Spinal cord (tissue), 10 donors: Measurements from ENCODE around the gene RBPJ. TPM values are rescaled to one million over a fixed set of nuclear protein-coding genes. Genes with fewer than 3 reads are reported as not detected.

ENCODE experiments used
- DNase-seq, 6 donors: peaks; one replicate each; pipeline versions ENCODE4 v3.0.0 to v3.0.0-alpha.2; 2013 to 2015; ENCODE audit warnings: low spot score in 6 of 6, low read depth in 4 of 6
- H3K27ac ChIP-seq: one replicate; pipeline ENCODE4 v1.5.1; 2013; ENCODE audit warnings: low read depth, low read length, control low read depth
- H3K27me3 ChIP-seq: one replicate; pipeline ENCODE4 v1.6.1; 2013; ENCODE audit warnings: low read length; ENCODE audit not compliant: control insufficient read depth, insufficient read depth
- H3K36me3 ChIP-seq: one replicate; pipeline ENCODE4 v1.6.1; 2013; ENCODE audit warnings: low read length; ENCODE audit not compliant: control insufficient read depth, insufficient read depth
- H3K4me1 ChIP-seq: one replicate; pipeline ENCODE4 v1.6.1; 2013; ENCODE audit warnings: low read length; ENCODE audit not compliant: control insufficient read depth, insufficient read depth
- H3K4me3 ChIP-seq: one replicate; pipeline ENCODE4 v1.5.1; 2013; ENCODE audit warnings: low read depth, low read length, control low read depth
- H3K9me3 ChIP-seq: one replicate; pipeline ENCODE4 v1.6.1; 2013; ENCODE audit warnings: low read length; ENCODE audit not compliant: control insufficient read depth, insufficient read depth
- WGBS: methylation state at CpG from one replicate; pipeline ENCODE4 v1.1.5; 2013; ENCODE audit warnings: missing lambda C conversion rate; ENCODE audit not compliant: insufficient coverage; 5-methylcytosine and 5-hydroxymethylcytosine counted together
- polyA plus RNA-seq, 2 donors: library from polyadenylated mRNA; unstranded; fragments of 120-200 nt; gene quantifications; one replicate each; pipeline ENCODE4 v1.2.1, GENCODE V29; 2013; ENCODE audit not compliant: insufficient read length in 2 of 2
- total RNA-seq, 2 donors: library from RNA; depleted of rRNA in 1 of 2; stranded (reverse); fragments of 120-200 nt in 1 of 2; fragments of >200 nt in 1 of 2; gene quantifications; one replicate each; pipeline versions ENCODE4 v1.2.3 to v1.2.4, GENCODE V29; 2013 to 2014
- donor health status: healthy.

Gene RBPJ
- total and polyA plus RNA-seq, 4 donors = 79.7 to 122 (median 96.5) TPM

- H3K4me3 ChIP-seq = no peak overlapping the region
- no peaks in the 10 kb centered on the region for H3K9me3 ChIP-seq
- no peak overlapping the region for H3K27ac ChIP-seq
- WGBS = no CpG with 5 or more reads among the region's 3 CpGs
- H3K27me3 ChIP-seq = no peaks in the 10 kb centered on the region
- no peaks in the 10 kb centered on the region for H3K4me1 ChIP-seq
- no peaks in the 10 kb centered on the region for H3K36me3 ChIP-seq
- DNase-seq = peak in 1 of 6 donors; percentile 32
Observed at GRCh38 chr4:26424838-26425237, 104.0 kb downstream of the RBPJ start.

- WGBS = no CpG with 5 or more reads among the region's 1 CpG
- Histone ChIP-seq H3K36me3 (peaks cover 6% of the 10 kb centered on the region), H3K4me3 (no peak overlapping the region), H3K9me3 (no peaks in the 10 kb centered on the region), H3K27ac (no peak overlapping the region), H3K4me1 (no peaks in the 10 kb centered on the region), H3K27me3 (no peaks in the 10 kb centered on the region)
- no peak for DNase-seq
Observed at GRCh38 chr4:26425953-26426352, 105.1 kb downstream of the RBPJ start.

GRCh38 chr4:26426892-26427291 is 106.1 kb downstream of the RBPJ start:
- Histone ChIP-seq H3K4me1 (no peaks in the 10 kb centered on the region), H3K27ac (no peak overlapping the region), H3K4me3 (no peak overlapping the region), H3K36me3 (peaks cover 6% of the 10 kb centered on the region), H3K27me3 (no peaks in the 10 kb centered on the region), H3K9me3 (no peaks in the 10 kb centered on the region)
- WGBS = 89% methylated on average over 4 of the region's 4 CpGs
- no peak for DNase-seq

GRCh38 chr4:26429910-26430309 is 109.1 kb downstream of the RBPJ start:
- H3K36me3 ChIP-seq = peaks cover 6% of the 10 kb centered on the region
- H3K9me3 ChIP-seq = no peaks in the 10 kb centered on the region
- no peaks in the 10 kb centered on the region for H3K4me1 ChIP-seq
- no peaks in the 10 kb centered on the region for H3K27me3 ChIP-seq
- WGBS = 100% methylated on average over 1 of the region's 4 CpGs
- H3K4me3 ChIP-seq = no peak overlapping the region
- DNase-seq = no peak
- no peak overlapping the region for H3K27ac ChIP-seq

GRCh38 chr4:26431461-26432180 is 110.8 kb downstream of the RBPJ start:
- H3K36me3 ChIP-seq = peaks cover 10% of the 10 kb centered on the region
- no peaks in the 10 kb centered on the region for H3K4me1 ChIP-seq
- DNase-seq = no peak
- WGBS = no CpG with 5 or more reads among the region's 2 CpGs
- no peaks in the 10 kb centered on the region for H3K9me3 ChIP-seq
- H3K27ac ChIP-seq = no peak overlapping the region
- H3K4me3 ChIP-seq = no peak overlapping the region
- no peaks in the 10 kb centered on the region for H3K27me3 ChIP-seq

GRCh38 chr4:26432419-26432818 is 111.6 kb downstream of the RBPJ start:
- Histone ChIP-seq H3K4me1 (no peaks in the 10 kb centered on the region), H3K4me3 (no peak overlapping the region), H3K27me3 (no peaks in the 10 kb centered on the region), H3K36me3 (peaks cover 10% of the 10 kb centered on the region), H3K9me3 (no peaks in the 10 kb centered on the region), H3K27ac (no peak overlapping the region)
- no CpG with 5 or more reads among the region's 5 CpGs for WGBS
- DNase-seq = no peak

GRCh38 chr4:26433556-26433955 is 112.7 kb downstream of the RBPJ start:
- no CpG with 5 or more reads among the region's 1 CpG for WGBS
- H3K27ac ChIP-seq = no peak overlapping the region
- peaks cover 10% of the 10 kb centered on the region for H3K36me3 ChIP-seq

GRCh38 chr4:26434030-26434639 is 113.3 kb downstream of the RBPJ start:
- no CpG with 5 or more reads among the region's 2 CpGs for WGBS
- Histone ChIP-seq H3K4me1 (no peaks in the 10 kb centered on the region), H3K9me3 (no peaks in the 10 kb centered on the region), H3K4me3 (no peak overlapping the region), H3K27me3 (no peaks in the 10 kb centered on the region), H3K27ac (no peak overlapping the region), H3K36me3 (peaks cover 10% of the 10 kb centered on the region)
- no peak for DNase-seq

More at GRCh38 chr4:26433556-26433955, 112.7 kb downstream of the RBPJ start:
- no peak overlapping the region for H3K4me3 ChIP-seq
- no peaks in the 10 kb centered on the region for H3K27me3 ChIP-seq
- no peak for DNase-seq
- no peaks in the 10 kb centered on the region for H3K9me3 ChIP-seq
- H3K4me1 ChIP-seq = no peaks in the 10 kb centered on the region

GRCh38 chr4:26441102-26441501 is 120.3 kb downstream of the RBPJ start:
- Histone ChIP-seq H3K9me3 (peaks cover 2% of the 10 kb centered on the region), H3K4me1 (no peaks in the 10 kb centered on the region), H3K4me3 (no peak overlapping the region), H3K27me3 (no peaks in the 10 kb centered on the region), H3K36me3 (no peaks in the 10 kb centered on the region), H3K27ac (no peak overlapping the region)
- no peak for DNase-seq
- 81% methylated on average over 4 of the region's 7 CpGs for WGBS

- H3K27ac ChIP-seq = no peak overlapping the region
- H3K9me3 ChIP-seq = peaks cover 2% of the 10 kb centered on the region
- no peaks in the 10 kb centered on the region for H3K36me3 ChIP-seq
- H3K27me3 ChIP-seq = no peaks in the 10 kb centered on the region
- no peak for DNase-seq
- WGBS = 100% methylated on average over 2 of the region's 5 CpGs
- H3K4me1 ChIP-seq = no peaks in the 10 kb centered on the region
- H3K4me3 ChIP-seq = no peak overlapping the region
Observed at GRCh38 chr4:26441771-26442170, 121.0 kb downstream of the RBPJ start.
